H1 (cell line): Measurements from ENCODE around the gene CRYGN. TPM values are rescaled to one million over a fixed set of nuclear protein-coding genes. Genes with fewer than 3 reads are reported as not detected.
A peak's percentile ranks its signal among the peaks of the same experiment; 100 is the strongest.

Experiments used
- ATF2 ChIP-seq: IDR thresholded peaks from 2 replicates; pipeline ENCODE4 v1.6.1; 2012; ENCODE audit warnings: low read length, inconsistent platforms
- BACH1 ChIP-seq: IDR thresholded peaks from 2 replicates; pipeline ENCODE4 v1.6.1; 2012; ENCODE audit warnings: low read length, improper control_type of control experiment
- BCL11A ChIP-seq, 2 experiments: IDR thresholded peaks; one replicate each; pipeline ENCODE4 v1.6.1; 2011; ENCODE audit warnings: low read depth in 2 of 2, low read length in 2 of 2, mild to moderate bottlenecking in 2 of 2
- BRCA1 ChIP-seq: IDR thresholded peaks from 2 replicates; pipeline ENCODE4 v1.6.1; 2012; ENCODE audit warnings: low read depth, low read length, improper control_type of control experiment
- CTBP2 ChIP-seq: IDR thresholded peaks from 2 replicates; pipeline ENCODE4 v1.7.0; 2011; ENCODE audit warnings: borderline replicate concordance, mild to moderate bottlenecking, moderate library complexity, mixed read lengths, low read length; ENCODE audit not compliant: insufficient read depth, insufficient read length
- CTCF ChIP-seq, 3 experiments: IDR thresholded peaks; 1 replicate in 2 of 3; 2 replicates in 1 of 3; pipeline versions ENCODE4 v1.5.1 to v1.6.1; 2011; ENCODE audit warnings: low read length in 3 of 3, mild to moderate bottlenecking in 3 of 3, inconsistent platforms in 2 of 3, low read depth in 1 of 3, moderate library complexity in 1 of 3; ENCODE audit not compliant: insufficient read depth in 1 of 3; ENCODE audit errors: control extremely low read depth in 1 of 3
- EP300 ChIP-seq, 2 experiments: IDR thresholded peaks; 1 replicate in 1 of 2; 2 replicates in 1 of 2; pipeline ENCODE4 v1.6.1; 2011 to 2012; ENCODE audit warnings: low read depth in 2 of 2, low read length in 2 of 2, mild to moderate bottlenecking in 2 of 2, borderline replicate concordance in 1 of 2, inconsistent platforms in 1 of 2, moderate library complexity in 1 of 2
- HDAC6 ChIP-seq: IDR thresholded peaks from one replicate; pipeline ENCODE4 v1.7.1; 2012; ENCODE audit warnings: low read depth, mild to moderate bottlenecking, inconsistent platforms, low read length, moderate library complexity
- MAFK ChIP-seq: IDR thresholded peaks from 2 replicates; pipeline ENCODE4 v1.6.1; 2012; ENCODE audit warnings: low read depth, mild to moderate bottlenecking, improper control_type of control experiment, low read length
- MAX ChIP-seq: IDR thresholded peaks from 2 replicates; pipeline ENCODE4 v1.6.1; 2012; ENCODE audit warnings: inconsistent platforms
- POLR2AphosphoS5 ChIP-seq: IDR thresholded peaks from 2 replicates; pipeline ENCODE4 v1.6.1; 2011; ENCODE audit warnings: low read depth, low read length
- SIRT6 ChIP-seq: IDR thresholded peaks from one replicate; pipeline ENCODE4 v1.7.1; 2012; ENCODE audit warnings: low read length, inconsistent platforms
- SIX5 ChIP-seq: IDR thresholded peaks from 2 replicates; pipeline ENCODE4 v1.6.1; 2011; ENCODE audit warnings: mild to moderate bottlenecking, low read depth, low read length
- TCF12 ChIP-seq: IDR thresholded peaks from 2 replicates; pipeline ENCODE4 v1.6.1; 2011; ENCODE audit warnings: low read depth, mild to moderate bottlenecking, low read length
- USF2 ChIP-seq: IDR thresholded peaks from 2 replicates; pipeline ENCODE4 v1.6.1; 2011; ENCODE audit warnings: low read length, improper control_type of control experiment
- ZNF274 ChIP-seq: IDR thresholded peaks from 2 replicates; pipeline ENCODE4 v1.7.0; 2012; ENCODE audit warnings: low read length, borderline replicate concordance; ENCODE audit errors: extremely low read depth
- polyA plus RNA-seq, 7 experiments: library from polyadenylated mRNA; depleted of rRNA in 3 of 7; stranded (reverse) in 5 of 7; unstranded in 2 of 7; fragments of >200 nt in 5 of 7; fragments of 200-250 nt in 2 of 7; gene quantifications; 1 replicate in 5 of 7; 2 replicates in 1 of 7; 4 replicates in 1 of 7; pipeline versions ENCODE4 v1.2.1 to v1.2.3, GENCODE V29; 2011 to 2013; ENCODE audit warnings: missing spikeins in 2 of 7, mixed read lengths in 2 of 7
- total RNA-seq: library from RNA; stranded (reverse); fragmentation: NEBNext Ultra II Directional; extraction: Animal tissue kit (Norgen Biotek cat#: 25700); gene quantifications from 2 replicates; pipeline ENCODE4 v1.2.1, GENCODE V29; 2021

Gene CRYGN
- total and polyA plus RNA-seq, 2 of the 8 experiments (the other 6 are each of a cell fraction or from before 2014, with no cell fraction given) = 0.98 to 1.6 TPM

- TF ChIP-seq ATF2 (no peak), ZNF274 (no peak), TCF12 (peak; percentile 96), CTCF (IDR thresholded peaks at IDR 0.05; ENCODE audit: control extremely low read depth in 1 of 3, insufficient read depth in 1 of 3, low read depth in 1 of 3, low read length in 3 of 3) (no peak), CTBP2 (peak; percentile 57), BCL11A (IDR thresholded peaks at IDR 0.05; ENCODE audit: low read depth in 2 of 2, low read length in 2 of 2) (no peak), SIRT6 (no peak), MAX (no peak), POLR2AphosphoS5 (peak; percentile 68), MAFK (no peak), HDAC6 (no peak), BRCA1 (no peak), EP300 (IDR thresholded peaks at IDR 0.05; ENCODE audit: borderline replicate concordance in 1 of 2, low read depth in 2 of 2, low read length in 2 of 2) (peak in 1 of 2 experiments; percentile 49; a peak in 1 of 3 replicates), BACH1 (no peak), USF2 (no peak), SIX5 (no peak)
Observed at GRCh38 chr7:151416112-151416940, 23.6 kb downstream of the CRYGN start (continued).
